OCI-LY7 (cell line): ENCODE results near the gene NUDT14. TPM values are rescaled to one million over a fixed set of nuclear protein-coding genes. Genes with fewer than 3 reads are reported as not detected.

ENCODE experiments used
- BruUV-seq: library from RNA; stranded (reverse); fragments of 400-500 nt; replicated peaks from 2 replicates; lab custom pipeline; 2021; lab: Mats Ljungman, UMichigan
- CTCF ChIA-PET: fragments of 300-600 bp; sonication (Branson Sonifier 250); formaldehyde crosslinking; loops from one replicate; lab custom pipeline; 2022; ENCODE audit warnings: antibody characterized with exemption; ENCODE audit not compliant: unreplicated experiment; lab: Charles Lee
- POLR2A ChIA-PET: fragments of 300-600 bp; sonication (Branson Sonifier 250); formaldehyde crosslinking; loops from one replicate; lab custom pipeline; 2022; ENCODE audit warnings: antibody characterized with exemption; lab: Charles Lee
- DNase-seq: peaks from one replicate; pipeline ENCODE4 v3.0.0-alpha.2; 2015; ENCODE audit warnings: low spot score
- H2AFZ ChIP-seq: fragments of 200-600 bp; sonication (generic), shearing (Covaris generic); 2 replicates; pipeline ENCODE4 v1.6.1; 2014; ENCODE audit warnings: mild to moderate bottlenecking, antibody characterized with exemption, low read length, moderate library complexity
- H3K27ac ChIP-seq: fragments of 200-600 bp; sonication (generic); 2 replicates; pipeline ENCODE4 v1.5.1; 2014; ENCODE audit warnings: mixed run types, low read depth, mild to moderate bottlenecking, moderate library complexity, low read length, inconsistent platforms; ENCODE audit not compliant: poor library complexity, severe bottlenecking
- H3K36me3 ChIP-seq: fragments of 200-600 bp; sonication (generic); 2 replicates; pipeline ENCODE4 v1.6.1; 2014; ENCODE audit warnings: mild to moderate bottlenecking, antibody characterized with exemption, low read length, moderate library complexity, mixed read lengths; ENCODE audit not compliant: insufficient read depth
- H3K4me1 ChIP-seq: fragments of 200-600 bp; sonication (generic); 2 replicates; pipeline ENCODE4 v1.5.1; 2014; ENCODE audit warnings: mild to moderate bottlenecking, low read length; ENCODE audit not compliant: insufficient read depth, poor library complexity, severe bottlenecking
- H3K4me2 ChIP-seq: fragments of 200-600 bp; sonication (generic); 2 replicates; pipeline ENCODE4 v1.6.1; 2014; ENCODE audit warnings: mild to moderate bottlenecking, low read length
- H3K4me3 ChIP-seq: fragments of 200-600 bp; sonication (generic); 2 replicates; pipeline ENCODE4 v1.5.1; 2014; ENCODE audit warnings: mild to moderate bottlenecking, low read depth, low read length; ENCODE audit not compliant: poor library complexity, severe bottlenecking
- H3K79me2 ChIP-seq: fragments of 200-600 bp; sonication (generic); 2 replicates; pipeline ENCODE4 v1.6.1; 2016; ENCODE audit warnings: low read depth, mild to moderate bottlenecking, low read length, moderate library complexity, mixed read lengths; ENCODE audit not compliant: insufficient read depth
- H3K9me2 ChIP-seq: fragments of 200-600 bp; sonication (generic); 2 replicates; pipeline ENCODE4 v1.6.1; 2016; ENCODE audit warnings: mild to moderate bottlenecking, low read length, mixed read lengths; ENCODE audit not compliant: insufficient read depth
- H3K9me3 ChIP-seq: fragments of 200-600 bp; sonication (generic); 2 replicates; pipeline ENCODE4 v1.6.1; 2014; ENCODE audit warnings: mild to moderate bottlenecking, mixed run types, low read length, mixed read lengths
- H4K20me1 ChIP-seq: fragments of 200-600 bp; sonication (generic); 2 replicates; pipeline ENCODE4 v1.6.1; 2014; ENCODE audit warnings: mild to moderate bottlenecking, antibody characterized with exemption, low read length, moderate library complexity, mixed read lengths; ENCODE audit not compliant: insufficient read depth
- EZH2phosphoT487 ChIP-seq: fragments of 200-600 bp; sonication (generic); IDR thresholded peaks from 2 replicates; pipeline ENCODE4 v1.6.1; 2018; ENCODE audit warnings: low read depth, borderline replicate concordance, mild to moderate bottlenecking, mixed run types, antibody characterized with exemption, low read length, moderate library complexity, mixed read lengths
- intact Hi-C: fragments of 100-400 bp; cut with micrococcal nuclease; formaldehyde crosslinking; loops from one replicate; pipeline ENCODE4 v1.10.0; 2022; ENCODE audit not compliant: unreplicated experiment
- total RNA-seq, 2 experiments: library from RNA; depleted of rRNA in 1 of 2; stranded (reverse); fragments of >200 nt in 1 of 2; shearing (Covaris generic) in 1 of 2; gene quantifications; 2 replicates each; pipeline ENCODE4 v1.2.3, GENCODE V29; 2014 to 2022
- TF ChIP-seq, protein P1 (sequence below): fragments of 200-600 bp; sonication (generic); conservative IDR thresholded peaks from 2 replicates; pipeline ENCODE4 v1.5.1; 2014; ENCODE audit warnings: mild to moderate bottlenecking, antibody characterized with exemption, low read length, moderate library complexity, mixed read lengths

The NUDT14 gene
- total RNA-seq, 2 experiments from 2014 or later = 32.1 to 37.5 TPM

- BruUV-seq = no TSS peak
- intact Hi-C loops = no loop called here
- TF ChIP-seq EZH2phosphoT487 = no peak
- TF ChIP-seq, protein P1, sequence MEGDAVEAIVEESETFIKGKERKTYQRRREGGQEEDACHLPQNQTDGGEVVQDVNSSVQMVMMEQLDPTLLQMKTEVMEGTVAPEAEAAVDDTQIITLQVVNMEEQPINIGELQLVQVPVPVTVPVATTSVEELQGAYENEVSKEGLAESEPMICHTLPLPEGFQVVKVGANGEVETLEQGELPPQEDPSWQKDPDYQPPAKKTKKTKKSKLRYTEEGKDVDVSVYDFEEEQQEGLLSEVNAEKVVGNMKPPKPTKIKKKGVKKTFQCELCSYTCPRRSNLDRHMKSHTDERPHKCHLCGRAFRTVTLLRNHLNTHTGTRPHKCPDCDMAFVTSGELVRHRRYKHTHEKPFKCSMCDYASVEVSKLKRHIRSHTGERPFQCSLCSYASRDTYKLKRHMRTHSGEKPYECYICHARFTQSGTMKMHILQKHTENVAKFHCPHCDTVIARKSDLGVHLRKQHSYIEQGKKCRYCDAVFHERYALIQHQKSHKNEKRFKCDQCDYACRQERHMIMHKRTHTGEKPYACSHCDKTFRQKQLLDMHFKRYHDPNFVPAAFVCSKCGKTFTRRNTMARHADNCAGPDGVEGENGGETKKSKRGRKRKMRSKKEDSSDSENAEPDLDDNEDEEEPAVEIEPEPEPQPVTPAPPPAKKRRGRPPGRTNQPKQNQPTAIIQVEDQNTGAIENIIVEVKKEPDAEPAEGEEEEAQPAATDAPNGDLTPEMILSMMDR = no peak
These were observed 24.6 kb upstream of the NUDT14 start for GRCh38 chr14:105205673-105206208.

DNA sequence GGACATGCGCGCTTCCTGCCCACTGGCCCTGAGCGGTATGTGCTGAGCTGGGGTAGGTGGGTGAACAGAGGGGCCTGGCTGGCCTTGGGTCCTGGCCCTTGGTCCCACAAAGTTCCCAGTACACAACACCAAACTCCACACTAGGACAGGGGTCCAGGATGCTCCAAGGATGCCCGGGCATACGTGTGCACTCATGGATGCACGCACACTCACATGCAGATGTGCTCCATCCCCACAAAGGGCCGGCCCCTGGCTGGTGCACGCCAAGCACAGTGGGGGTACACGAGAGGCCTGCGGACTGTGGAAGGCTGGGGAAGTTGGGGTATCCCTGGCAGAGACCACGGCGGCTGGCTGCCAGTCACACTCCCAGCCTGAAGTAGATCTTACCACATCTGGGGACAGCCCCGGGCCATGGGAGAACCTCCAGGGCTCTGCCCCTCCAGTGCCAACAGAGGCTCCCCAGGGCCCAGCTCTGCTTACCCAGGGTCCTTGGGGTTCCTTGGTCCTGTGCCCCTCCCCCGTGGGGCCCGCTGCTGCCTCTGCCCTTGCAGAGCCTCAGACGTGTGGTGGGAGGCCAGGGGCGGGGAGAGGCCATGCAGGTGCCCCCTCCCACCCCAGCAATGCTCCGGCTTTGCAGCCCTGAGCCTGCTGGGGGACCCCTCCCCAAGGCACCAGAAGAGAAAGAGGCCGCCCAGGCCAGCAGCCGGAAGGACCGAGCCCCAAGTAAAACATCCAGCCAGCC, 24.0 kb upstream of the NUDT14 start:
- no peaks in the 10 kb centered on the region for H3K9me3 ChIP-seq
- ChIA-PET CTCF (no interaction called here), POLR2A (no interaction called here)
- H3K27ac ChIP-seq = no peak overlapping the region
- no peaks in the 10 kb centered on the region for H3K36me3 ChIP-seq
- intact Hi-C loops = no loop called here
- no TSS peak for BruUV-seq
- DNase-seq = no peak
- H3K4me2 ChIP-seq = no peak overlapping the region
- no peak overlapping the region for H2AFZ ChIP-seq
- no peaks in the 10 kb centered on the region for H3K79me2 ChIP-seq
- no peak for TF ChIP-seq EZH2phosphoT487
- TF ChIP-seq, protein P1 = no peak
- no peaks in the 10 kb centered on the region for H3K4me1 ChIP-seq
- no peak overlapping the region for H3K4me3 ChIP-seq
- H3K9me2 ChIP-seq = no peaks in the 10 kb centered on the region
- H4K20me1 ChIP-seq = no peaks in the 10 kb centered on the region; the same call in 1 of the 2 replicates

More at GRCh38 chr14:105205673-105206208, 24.6 kb upstream of the NUDT14 start:
- no peaks in the 10 kb centered on the region; the same call in 1 of the 2 replicates for H4K20me1 ChIP-seq
- H3K4me2 ChIP-seq = no peak overlapping the region
- no peaks in the 10 kb centered on the region for H3K79me2 ChIP-seq
- H3K27ac ChIP-seq = no peak overlapping the region
- no peak for DNase-seq
- H3K4me3 ChIP-seq = no peak overlapping the region
- H3K9me2 ChIP-seq = no peaks in the 10 kb centered on the region
- H3K36me3 ChIP-seq = no peaks in the 10 kb centered on the region
- ChIA-PET POLR2A (no interaction called here), CTCF (no interaction called here)
- no peak overlapping the region for H2AFZ ChIP-seq
- no peaks in the 10 kb centered on the region for H3K4me1 ChIP-seq
- no peaks in the 10 kb centered on the region for H3K9me3 ChIP-seq
